ENCODE data around the gene NRSN2.

NRSN2 gene

DNA sequence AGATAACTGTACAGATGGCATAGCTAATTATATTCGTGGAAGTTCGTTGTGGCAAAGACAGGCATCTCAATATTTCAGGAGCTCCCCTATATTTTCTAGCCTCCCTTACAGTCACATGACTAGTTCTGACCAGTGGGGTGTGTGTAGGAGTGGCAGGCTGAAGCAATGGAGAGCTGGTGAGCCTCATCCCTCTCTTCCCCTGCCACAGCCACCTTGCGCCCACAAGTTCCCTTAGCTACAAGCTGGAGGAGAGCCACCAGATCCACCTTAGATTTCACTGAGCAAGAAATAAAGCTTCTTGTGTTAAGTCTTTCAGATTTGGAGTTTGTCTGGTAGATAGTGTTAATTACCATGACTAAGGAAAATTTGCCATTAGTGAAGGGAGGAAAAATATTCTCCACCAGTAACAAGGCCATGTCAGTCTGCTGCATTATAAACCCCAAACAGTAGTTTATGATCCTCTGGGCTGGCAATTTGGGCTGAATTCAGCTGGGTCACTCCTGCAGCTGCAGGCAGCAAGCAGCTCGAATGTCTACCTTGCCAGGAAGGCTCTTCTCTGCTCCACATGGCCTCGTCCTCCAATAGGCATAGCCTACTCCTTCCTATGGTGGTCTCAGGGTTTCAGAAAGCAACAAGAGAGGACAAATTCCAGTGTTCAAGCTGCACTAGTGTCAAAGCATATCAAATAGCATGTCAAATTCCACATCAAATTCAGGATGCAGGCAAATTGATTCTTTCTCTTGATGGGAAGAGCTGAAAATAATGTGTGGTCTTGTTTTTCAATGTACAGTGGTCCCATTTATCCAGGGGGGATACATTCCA, 53.8 kb downstream of the NRSN2 start:
- no peak for DNase-seq

GRCh38 chr20:401682-402495, 55.0 kb downstream of the NRSN2 start:
- no peak for DNase-seq

DNA sequence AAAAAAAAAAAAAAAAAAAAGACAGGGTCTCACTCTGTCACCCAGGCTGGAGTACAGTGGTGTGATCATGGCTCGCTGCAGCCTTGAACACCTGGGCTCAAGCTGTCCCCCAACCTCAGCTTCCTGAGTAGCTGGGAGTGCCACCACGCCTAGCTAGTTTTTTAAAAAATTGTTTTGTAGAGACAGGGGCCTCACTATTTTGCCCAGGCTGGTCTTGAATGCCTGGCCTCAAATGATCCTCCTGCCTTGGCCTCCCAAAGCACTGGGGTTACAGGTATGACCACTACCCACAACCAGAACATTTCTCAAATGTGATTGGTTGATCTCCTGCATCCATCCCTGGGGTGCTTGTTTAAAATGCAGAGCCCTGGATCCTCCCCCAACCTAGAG, 55.6 kb downstream of the NRSN2 start:
- no peak for DNase-seq

DNA sequence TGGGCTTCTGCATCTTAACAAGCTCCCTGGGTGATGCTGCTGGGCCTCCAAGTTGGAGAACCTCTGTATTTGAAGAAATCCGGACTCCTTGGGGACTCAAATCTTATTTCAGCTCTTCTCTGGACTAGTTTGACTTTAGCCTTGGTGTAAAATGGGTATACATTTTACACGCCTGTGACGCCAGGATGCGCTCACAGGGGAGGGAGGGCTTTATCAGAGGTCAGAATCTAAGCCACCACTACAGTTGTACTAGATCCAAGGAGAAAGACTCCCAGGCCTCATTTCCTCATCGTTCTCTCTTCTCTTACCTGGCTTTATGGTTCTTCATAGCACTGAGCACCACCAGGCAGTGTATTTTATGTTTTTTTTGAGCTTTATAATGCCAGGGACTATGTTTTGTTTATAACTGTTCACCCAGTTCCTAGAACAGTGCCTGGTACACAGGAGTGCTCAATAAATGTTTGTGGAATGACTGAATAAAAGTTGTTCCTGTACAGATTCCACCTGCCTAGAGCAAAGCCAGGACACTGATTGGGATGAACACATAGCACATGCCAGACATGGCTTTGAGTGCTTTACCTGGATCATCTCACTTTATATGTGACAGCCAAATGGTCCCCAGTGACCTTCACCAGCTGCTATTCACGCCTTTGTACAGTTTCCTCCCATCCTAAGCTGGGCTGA, 56.1 kb downstream of the NRSN2 start:
- DNase-seq: no peak

DNA sequence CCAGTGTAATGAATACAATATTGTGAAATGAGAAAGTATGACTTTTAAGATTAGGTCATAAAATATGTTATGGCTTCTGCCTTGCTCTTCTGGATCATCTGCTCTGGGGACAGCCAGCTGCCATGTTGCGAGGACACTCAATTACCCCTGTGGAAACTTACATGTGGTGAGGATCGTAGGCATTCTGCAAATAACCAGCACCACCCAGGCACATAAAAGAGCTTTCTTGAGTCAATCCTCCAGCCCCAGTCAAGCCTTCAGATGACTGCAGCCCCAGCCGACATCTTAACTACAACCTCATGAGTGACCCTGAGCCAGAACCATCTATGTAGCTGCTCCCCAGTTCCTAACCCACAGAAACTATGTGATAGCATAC, 56.7 kb downstream of the NRSN2 start:
- no peak for DNase-seq

DNA sequence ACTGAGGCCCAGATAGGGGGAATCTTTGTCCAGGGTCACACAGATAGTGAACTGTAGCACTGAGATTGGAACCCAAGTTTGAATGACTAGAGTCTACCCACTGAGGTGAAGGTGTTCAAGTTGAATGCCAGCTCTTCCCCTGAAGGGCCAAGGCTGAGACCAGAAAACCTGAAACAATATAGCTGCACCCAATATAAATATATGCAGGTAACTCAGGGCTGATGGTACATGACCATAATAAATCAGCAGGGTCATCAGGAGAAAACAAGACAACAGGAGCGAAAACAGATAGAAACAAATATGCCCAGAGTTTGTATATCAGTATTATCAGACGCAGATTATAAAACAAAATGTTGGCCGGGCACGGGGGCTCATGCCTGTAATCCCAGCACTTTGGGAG, 57.2 kb downstream of the NRSN2 start:
- DNase-seq: no peak

Measured in NCI-H1048 (cell line).